ENCODE results near the gene PRRC2C.
"Not testable (repeated sequence)": the region's sequence is repeated elsewhere in the genome, so short reads cannot be mapped to it uniquely, and the experiment has no call there.

Gene PRRC2C

GRCh38 chr1:171588230-171588629, 102.9 kb downstream of the PRRC2C start:
- no peak for DNase-seq

- no peak for DNase-seq
These were observed 104.7 kb downstream of the PRRC2C start for GRCh38 chr1:171590022-171590421.

GRCh38 chr1:171595324-171595723, 110.0 kb downstream of the PRRC2C start:
- no peak for DNase-seq

GRCh38 chr1:171596119-171596518, 110.8 kb downstream of the PRRC2C start:
- DNase-seq: no peak

GRCh38 chr1:171596705-171597104, 111.4 kb downstream of the PRRC2C start:
- DNase-seq: no peak

GRCh38 chr1:171597203-171597602, 111.9 kb downstream of the PRRC2C start:
- no peak for DNase-seq

GRCh38 chr1:171600310-171600709, 115.0 kb downstream of the PRRC2C start:
- DNase-seq: not testable (repeated sequence)

GRCh38 chr1:171600862-171601261, 115.5 kb downstream of the PRRC2C start:
- DNase-seq: no peak

GRCh38 chr1:171603042-171603441, 117.7 kb downstream of the PRRC2C start:
- not testable (repeated sequence) for DNase-seq

GRCh38 chr1:171606402-171606941, 121.1 kb downstream of the PRRC2C start:
- DNase-seq: no peak

GRCh38 chr1:171610385-171610784, 125.1 kb downstream of the PRRC2C start:
- DNase-seq: no peak

- no peak for DNase-seq
These were observed 126.0 kb downstream of the PRRC2C start for GRCh38 chr1:171611306-171611705.

- DNase-seq: no peak
These were observed 128.0 kb downstream of the PRRC2C start for GRCh38 chr1:171613282-171613681.

- DNase-seq: not testable (repeated sequence)
These were observed 130.0 kb downstream of the PRRC2C start for GRCh38 chr1:171615122-171615906.

GRCh38 chr1:171616586-171616985, 131.3 kb downstream of the PRRC2C start:
- DNase-seq: no peak

- no peak for DNase-seq
These were observed 136.8 kb downstream of the PRRC2C start, which contains the start of gene MYOCOS for GRCh38 chr1:171622152-171622462. TSS of gene MYOCOS (plus strand) at chr1:171622243. CDS start at chr1:171623884, 1,641 bp downstream.

- no peak for DNase-seq
These were observed 138.5 kb downstream of the PRRC2C start for GRCh38 chr1:171623651-171624331.

- no peak for DNase-seq
These were observed 139.9 kb downstream of the PRRC2C start for GRCh38 chr1:171625225-171625624.

GRCh38 chr1:171627020-171627419, 141.7 kb downstream of the PRRC2C start:
- no peak for DNase-seq

- no peak for DNase-seq
These were observed 142.9 kb downstream of the PRRC2C start for GRCh38 chr1:171628225-171628624.

GRCh38 chr1:171635661-171636060, 150.3 kb downstream of the PRRC2C start:
- DNase-seq: no peak

GRCh38 chr1:171636141-171636540, 150.8 kb downstream of the PRRC2C start:
- DNase-seq: no peak

- no peak for DNase-seq
These were observed 152.7 kb downstream of the PRRC2C start for GRCh38 chr1:171637928-171638576.

- no peak for DNase-seq
These were observed 154.9 kb downstream of the PRRC2C start for GRCh38 chr1:171640225-171640624.

Data from CD4-positive, alpha-beta T cell treated with Interleukin-17A for 4 hours (primary cell).